BJ (cell line): ENCODE measurements around the gene RBMS3. TPM values are rescaled to one million over a fixed set of nuclear protein-coding genes. Genes with fewer than 3 reads are reported as not detected.
"Not testable (repeated sequence)": the region's sequence is repeated elsewhere in the genome, so short reads cannot be mapped to it uniquely, and the experiment has no call there.

Source experiments
- CTCF ChIA-PET: fragments of 350-600 bp; formaldehyde crosslinking; extraction: SDS; loops from one replicate; lab custom pipeline; 2021; ENCODE audit warnings: antibody characterized with exemption, inconsistent platforms; lab: Yijun Ruan, JAX
- POLR2A ChIA-PET: fragments of 300-600 bp; sonication (Branson Sonifier 250); formaldehyde crosslinking; extraction: SDS; loops from one replicate; lab custom pipeline; 2021; ENCODE audit warnings: antibody characterized with exemption; lab: Charles Lee
- DNase-seq: peaks from one replicate; pipeline ENCODE4 v3.0.0-alpha.2; 2011; ENCODE audit warnings: low read depth
- H3K27me3 ChIP-seq: 2 replicates; pipeline ENCODE4 v1.6.0; 2011; ENCODE audit warnings: low read length; ENCODE audit not compliant: control insufficient read depth, insufficient read depth
- H3K36me3 ChIP-seq: 2 replicates; pipeline ENCODE4 v1.5.1; 2011; ENCODE audit warnings: low read length; ENCODE audit not compliant: control insufficient read depth, insufficient read depth
- H3K4me3 ChIP-seq: 2 replicates; pipeline ENCODE4 v1.5.1; 2011; ENCODE audit warnings: low read depth, mild to moderate bottlenecking, control low read depth, low read length
- CTCF ChIP-seq: IDR thresholded peaks from 2 replicates; pipeline ENCODE4 v1.5.1; 2011; ENCODE audit warnings: low read depth, mild to moderate bottlenecking, control low read depth, inconsistent platforms, low read length, moderate library complexity; ENCODE audit not compliant: insufficient read depth
- polyA plus RNA-seq: library from polyadenylated mRNA; depleted of rRNA; stranded (reverse); fragments of >200 nt; gene quantifications from 2 replicates; pipeline ENCODE4 v1.2.3, GENCODE V29; 2011

The RBMS3 gene
- polyA plus RNA-seq, 1 experiment, result 14.5 TPM

- H3K27me3 ChIP-seq, result no peaks in the 10 kb centered on the region
- no peaks in the 10 kb centered on the region for H3K36me3 ChIP-seq
- no peak for DNase-seq
- no peak for TF ChIP-seq CTCF
- POLR2A ChIA-PET, result no interaction called here
- CTCF ChIA-PET, result no interaction called here
- H3K4me3 ChIP-seq, result no peak overlapping the region
Observed at GRCh38 chr3:29653680-29654079, 372.8 kb downstream of the RBMS3 start.

DNA sequence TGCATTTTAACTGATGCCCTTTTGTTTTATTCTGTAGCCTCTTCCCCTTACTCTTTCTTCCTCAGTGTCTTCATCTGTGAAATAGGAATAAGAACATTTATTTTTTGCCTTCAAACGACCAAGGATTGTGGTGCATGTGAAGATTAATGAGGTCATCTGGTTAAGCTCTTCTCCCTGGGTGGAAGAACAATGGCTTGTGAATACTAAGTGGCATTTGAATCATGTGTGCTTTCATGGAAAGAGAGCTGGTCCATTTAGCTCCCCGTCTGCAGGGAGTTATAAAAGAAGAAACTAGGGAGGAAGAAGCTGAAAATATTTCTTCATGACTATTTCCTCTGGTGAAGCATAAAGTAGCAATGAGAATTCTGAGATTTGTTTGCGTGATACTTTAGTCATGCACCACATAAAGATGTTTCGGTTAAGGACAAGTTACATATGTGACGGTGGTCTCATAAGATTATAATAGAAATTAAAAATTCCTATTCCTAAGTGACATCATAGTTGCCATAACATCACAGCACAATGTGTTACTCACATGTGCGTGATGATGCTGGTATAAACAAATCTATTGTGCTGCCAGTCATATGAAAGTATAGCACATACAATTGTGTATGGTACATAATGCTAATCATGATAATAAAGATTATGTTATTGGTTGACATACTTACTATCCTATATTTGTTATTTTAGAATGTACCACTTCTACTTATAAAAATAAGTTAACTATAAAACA, 374.3 kb downstream of the RBMS3 start:
- H3K4me3 ChIP-seq, result no peak overlapping the region
- ChIA-PET CTCF (interaction anchor here (0.7 to 0.9 kb wide), 2 partner anchors 14 to 299 kb away, joined by 3 read pairs; no protein-coding TSS in a partner anchor), POLR2A (no interaction called here)
- no peak for DNase-seq
- no peaks in the 10 kb centered on the region for H3K27me3 ChIP-seq
- H3K36me3 ChIP-seq, result no peaks in the 10 kb centered on the region
- TF ChIP-seq CTCF, result no peak

- H3K27me3 ChIP-seq, result no peaks in the 10 kb centered on the region
- no peaks in the 10 kb centered on the region for H3K36me3 ChIP-seq
- DNase-seq, result no peak
- TF ChIP-seq CTCF, result no peak
- CTCF ChIA-PET, result no interaction called here
- H3K4me3 ChIP-seq, result no peak overlapping the region
- POLR2A ChIA-PET, result no interaction called here
Observed at GRCh38 chr3:29665688-29666087, 384.8 kb downstream of the RBMS3 start.

DNA sequence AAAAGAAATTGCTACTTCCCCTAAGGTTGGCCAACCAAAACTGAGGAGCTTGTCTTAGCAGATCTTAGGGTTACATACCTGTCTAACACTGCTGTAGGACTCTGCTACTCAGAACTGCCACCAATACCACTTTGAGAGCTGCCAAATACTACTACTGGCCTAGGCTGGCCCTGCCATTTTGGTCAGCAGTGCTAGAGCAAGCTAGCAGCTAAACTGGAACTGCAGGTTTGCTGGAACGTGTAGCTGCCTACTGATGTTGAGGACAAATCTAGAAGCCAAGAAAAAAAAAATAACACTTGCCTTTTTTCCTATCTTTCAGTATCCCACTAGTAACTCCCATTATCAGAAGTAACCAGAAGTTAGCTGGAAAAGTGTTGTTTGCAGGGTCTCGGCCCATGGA, 387.4 kb downstream of the RBMS3 start:
- Histone ChIP-seq H3K4me3 (no peak overlapping the region), H3K36me3 (no peaks in the 10 kb centered on the region), H3K27me3 (no peaks in the 10 kb centered on the region)
- no peak for TF ChIP-seq CTCF
- DNase-seq, result no peak
- CTCF ChIA-PET, result no interaction called here
- POLR2A ChIA-PET, result no interaction called here

GRCh38 chr3:29668728-29669127, 387.9 kb downstream of the RBMS3 start:
- no peak for TF ChIP-seq CTCF
- Histone ChIP-seq H3K36me3 (no peaks in the 10 kb centered on the region), H3K27me3 (no peaks in the 10 kb centered on the region), H3K4me3 (no peak overlapping the region)
- no peak for DNase-seq
- ChIA-PET POLR2A (no interaction called here), CTCF (interaction anchor here (1.3 kb wide), 1 partner anchor 13 kb away, joined by 3 read pairs; no protein-coding TSS in a partner anchor)

DNA sequence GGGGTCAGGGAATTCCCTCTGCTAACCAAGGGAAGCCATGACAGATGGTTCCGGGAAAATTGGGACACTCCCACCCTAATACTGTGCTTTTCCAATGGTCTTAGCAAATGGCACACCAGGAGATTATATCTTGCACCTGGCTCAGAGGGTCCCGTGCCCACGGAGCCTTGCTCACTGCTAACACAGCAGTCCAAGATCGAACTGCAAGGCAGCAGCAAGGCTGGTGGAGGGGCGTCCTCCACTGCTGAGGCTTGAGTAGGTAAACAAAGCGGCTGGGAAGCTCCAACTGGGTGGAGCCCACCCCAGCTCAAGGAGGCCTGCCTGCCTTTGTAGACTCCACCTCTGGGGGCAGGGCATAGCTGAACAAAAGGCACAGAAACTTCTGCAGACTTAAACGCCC, 389.6 kb downstream of the RBMS3 start:
- not testable (repeated sequence) for H3K4me3 ChIP-seq

More for the DNA sequence above, 389.6 kb downstream of the RBMS3 start:
- CTCF ChIA-PET, POLR2A ChIA-PET, H3K27me3 ChIP-seq, DNase-seq, H3K36me3 ChIP-seq: not testable (repeated sequence)
